ENCODE measurements around the gene ZSCAN26. TPM values are rescaled to one million over a fixed set of nuclear protein-coding genes. Genes with fewer than 3 reads are reported as not detected.

The ZSCAN26 gene
- total RNA-seq, 1 donor from 2014 or later: 26.9 TPM

- Mint-ChIP-seq H3K27ac (no peak overlapping the region), H3K4me1 (no peaks in the 10 kb centered on the region), H3K4me3 (no peak overlapping the region), H3K9me3 (no peaks in the 10 kb centered on the region), H3K27me3 (ENCODE audit: low read depth) (no peaks in the 10 kb centered on the region), H3K36me3 (peaks cover 19% of the 10 kb centered on the region)
- no peak for DNase-seq (ENCODE audit: low spot score in 2 of 2, unreplicated experiment in 2 of 2)
- TF ChIP-seq, protein P1, sequence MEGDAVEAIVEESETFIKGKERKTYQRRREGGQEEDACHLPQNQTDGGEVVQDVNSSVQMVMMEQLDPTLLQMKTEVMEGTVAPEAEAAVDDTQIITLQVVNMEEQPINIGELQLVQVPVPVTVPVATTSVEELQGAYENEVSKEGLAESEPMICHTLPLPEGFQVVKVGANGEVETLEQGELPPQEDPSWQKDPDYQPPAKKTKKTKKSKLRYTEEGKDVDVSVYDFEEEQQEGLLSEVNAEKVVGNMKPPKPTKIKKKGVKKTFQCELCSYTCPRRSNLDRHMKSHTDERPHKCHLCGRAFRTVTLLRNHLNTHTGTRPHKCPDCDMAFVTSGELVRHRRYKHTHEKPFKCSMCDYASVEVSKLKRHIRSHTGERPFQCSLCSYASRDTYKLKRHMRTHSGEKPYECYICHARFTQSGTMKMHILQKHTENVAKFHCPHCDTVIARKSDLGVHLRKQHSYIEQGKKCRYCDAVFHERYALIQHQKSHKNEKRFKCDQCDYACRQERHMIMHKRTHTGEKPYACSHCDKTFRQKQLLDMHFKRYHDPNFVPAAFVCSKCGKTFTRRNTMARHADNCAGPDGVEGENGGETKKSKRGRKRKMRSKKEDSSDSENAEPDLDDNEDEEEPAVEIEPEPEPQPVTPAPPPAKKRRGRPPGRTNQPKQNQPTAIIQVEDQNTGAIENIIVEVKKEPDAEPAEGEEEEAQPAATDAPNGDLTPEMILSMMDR (IDR thresholded peaks at IDR 0.05; ENCODE audit: unreplicated experiment): no peak
These were observed 2.5 kb downstream of the ZSCAN26 start for GRCh38 chr6:28269492-28269891.

- Mint-ChIP-seq H3K36me3 (peaks cover 36% of the 10 kb centered on the region), H3K27me3 (ENCODE audit: low read depth) (no peaks in the 10 kb centered on the region), H3K4me1 (no peaks in the 10 kb centered on the region), H3K4me3 (no peak overlapping the region), H3K27ac (no peak overlapping the region), H3K9me3 (no peaks in the 10 kb centered on the region)
- no peak for DNase-seq (ENCODE audit: low spot score in 2 of 2, unreplicated experiment in 2 of 2)
- TF ChIP-seq, protein P1 (IDR thresholded peaks at IDR 0.05; ENCODE audit: unreplicated experiment): no peak
These were observed 7.9 kb downstream of the ZSCAN26 start for GRCh38 chr6:28274888-28275287.

DNA sequence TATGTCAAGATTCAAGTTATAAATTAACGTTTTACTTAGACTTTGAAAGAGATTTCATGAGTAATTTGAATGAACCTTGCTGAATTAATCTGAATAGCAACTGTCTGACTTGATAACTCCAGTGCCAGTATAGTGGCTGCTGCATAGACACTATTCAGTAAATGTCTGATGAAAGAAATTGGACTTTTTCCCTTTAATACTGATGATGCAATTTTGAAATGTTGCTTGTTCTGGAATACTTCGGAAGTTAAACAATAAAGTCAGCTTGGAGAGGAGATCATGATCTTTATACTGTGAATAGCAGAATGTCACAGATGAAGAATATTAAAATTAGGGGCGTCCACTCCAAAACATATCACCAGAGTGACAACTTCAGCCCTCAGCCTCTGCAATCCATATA lies 10.8 kb downstream of the ZSCAN26 start:
- no peak overlapping the region for H3K4me3 Mint-ChIP-seq

DNA sequence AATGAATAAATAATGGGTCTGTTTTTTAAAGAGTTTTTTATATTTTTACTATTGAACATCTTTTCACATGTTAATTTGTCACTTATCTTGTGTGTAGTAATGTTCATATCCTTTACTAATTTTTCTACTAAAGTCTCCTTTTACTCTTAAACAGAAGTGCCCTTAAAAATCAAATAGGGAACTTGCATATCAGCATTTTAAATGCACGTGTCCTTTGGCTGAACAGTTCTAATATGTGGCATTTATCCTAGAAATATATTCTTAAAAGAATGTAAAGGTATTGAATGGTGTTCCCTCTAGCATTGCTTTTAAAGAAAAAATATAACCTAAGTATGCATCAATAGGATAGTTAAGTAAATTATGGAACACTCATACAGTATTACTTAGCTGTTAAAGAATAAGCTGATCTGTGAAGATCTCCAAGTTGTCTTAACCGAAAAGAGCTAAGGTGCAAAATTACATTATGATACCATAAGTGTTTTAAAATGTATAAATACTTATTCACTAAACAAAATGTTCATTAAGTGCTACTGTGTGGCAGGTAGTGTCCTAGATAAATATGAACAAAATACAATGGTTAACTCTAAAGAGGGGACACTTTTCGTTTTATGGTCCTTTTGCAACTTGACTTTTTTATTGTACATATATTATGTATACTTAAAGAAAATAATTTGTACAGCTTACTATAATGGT lies 13.8 kb downstream of the ZSCAN26 start:
- Mint-ChIP-seq H3K36me3 (peaks cover 26% of the 10 kb centered on the region), H3K4me1 (peaks cover 11% of the 10 kb centered on the region), H3K27ac (no peak overlapping the region), H3K9me3 (peaks cover 10% of the 10 kb centered on the region), H3K27me3 (ENCODE audit: low read depth) (no peaks in the 10 kb centered on the region), H3K4me3 (peak overlapping the region; percentile 92)
- TF ChIP-seq, protein P1 (IDR thresholded peaks at IDR 0.05; ENCODE audit: unreplicated experiment): no peak
- no peak for DNase-seq (ENCODE audit: low spot score in 2 of 2, unreplicated experiment in 2 of 2)

More for the DNA sequence above, 10.8 kb downstream of the ZSCAN26 start:
- TF ChIP-seq, protein P1 (IDR thresholded peaks at IDR 0.05; ENCODE audit: unreplicated experiment): no peak
- Mint-ChIP-seq H3K36me3 (peaks cover 27% of the 10 kb centered on the region), H3K27ac (no peak overlapping the region), H3K4me1 (peaks cover 11% of the 10 kb centered on the region), H3K27me3 (ENCODE audit: low read depth) (no peaks in the 10 kb centered on the region), H3K9me3 (peaks cover 7% of the 10 kb centered on the region)
- DNase-seq (ENCODE audit: low spot score in 2 of 2, unreplicated experiment in 2 of 2): no peak

GRCh38 chr6:28281288-28282064 lies 14.5 kb downstream of the ZSCAN26 start, which contains the start of gene PGBD1:
PGBD1 (plus strand) TSS chr6:28281572; CDS start chr6:28283814, 2,242 bp downstream.
- Mint-ChIP-seq H3K4me1 (peaks cover 11% of the 10 kb centered on the region), H3K27me3 (ENCODE audit: low read depth) (no peaks in the 10 kb centered on the region), H3K27ac (peak within 1 kb of the TSS; percentile 75), H3K9me3 (peaks cover 10% of the 10 kb centered on the region), H3K36me3 (peaks cover 24% of the 10 kb centered on the region), H3K4me3 (peak within 1 kb of the TSS; percentile 92)
- peak; percentile 49 to 75 for DNase-seq (ENCODE audit: low spot score in 2 of 2, unreplicated experiment in 2 of 2)
- TF ChIP-seq, protein P1 (IDR thresholded peaks at IDR 0.05; ENCODE audit: unreplicated experiment): no peak
